ENCODE measurements around the gene ZGPAT.

DNA sequence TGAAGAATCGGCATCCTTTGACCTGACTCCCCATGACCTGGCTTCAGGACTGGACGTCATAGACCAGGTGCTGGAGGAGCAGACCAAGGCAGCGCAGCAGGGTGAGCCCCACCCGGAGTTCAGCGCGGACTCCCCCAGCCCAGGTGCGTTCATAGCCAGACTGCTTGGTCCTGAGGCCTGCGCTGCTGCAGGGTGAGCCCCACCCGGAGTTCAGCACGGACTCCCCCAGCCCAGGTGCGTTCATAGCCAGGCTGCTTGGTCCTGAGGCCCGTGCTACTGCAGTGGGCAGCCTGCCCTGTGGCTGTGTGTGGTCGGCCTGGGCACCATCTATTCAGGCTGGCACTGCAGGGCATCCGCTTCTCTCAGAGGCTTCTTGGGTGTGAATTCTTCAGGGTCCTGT lies 33.9 kb upstream of the ZGPAT start:
- no peak for TF ChIP-seq CTCF (IDR thresholded peaks at IDR 0.05)
- TF ChIP-seq POLR2A (IDR thresholded peaks at IDR 0.05) = no peak
- no peak for TF ChIP-seq EP300 (IDR thresholded peaks at IDR 0.05)

All from ovary (tissue), 3 donors.